ENCODE results near the gene RIMS1. TPM values are rescaled to one million over a fixed set of nuclear protein-coding genes. Genes with fewer than 3 reads are reported as not detected.

RIMS1 gene
- total and polyA plus RNA-seq, 4 experiments from 2014 or later: not detected

DNA sequence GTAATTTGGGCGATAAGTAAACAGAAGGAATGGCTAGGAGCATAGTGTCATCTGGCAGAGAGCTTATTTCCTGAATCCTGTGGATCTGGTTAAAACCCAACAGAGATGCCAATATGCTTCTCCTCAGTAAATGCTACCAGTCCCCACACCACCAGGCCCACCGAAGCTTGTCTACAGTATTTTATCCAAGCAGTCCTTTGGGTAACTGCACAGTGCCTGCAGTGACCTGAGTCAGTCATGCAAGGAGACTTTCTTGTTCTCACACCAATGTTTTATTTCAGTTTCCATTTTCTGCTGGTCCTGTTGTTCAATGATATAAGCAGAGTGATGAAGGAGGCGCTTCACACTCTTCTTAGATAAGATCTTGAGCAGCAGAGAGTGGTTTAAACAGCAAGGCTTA, 326.3 kb downstream of the RIMS1 start:
- Histone ChIP-seq H3K4me3 (ENCODE audit: low read length in 2 of 2) (no peak overlapping the region), H3K27me3 (ENCODE audit: insufficient read depth, low read length) (no peaks in the 10 kb centered on the region), H3K36me3 (ENCODE audit: insufficient read depth, low read length) (no peaks in the 10 kb centered on the region), H3K4me1 (ENCODE audit: insufficient read depth, low read length) (no peaks in the 10 kb centered on the region), H3K27ac (ENCODE audit: low read depth, low read length) (no peak overlapping the region), H3K9me3 (ENCODE audit: control insufficient read depth in 1 of 2, low read length in 2 of 2) (no peaks in the 10 kb centered on the region)
- Mint-ChIP-seq H3K27me3 (no peaks in the 10 kb centered on the region), H3K4me1 (no peaks in the 10 kb centered on the region), H3K9me3 (peaks cover 0 to 2% (median 0%) of the 10 kb centered on the region in 8 donors), H3K4me3 (no peak overlapping the region), H3K36me3 (no peaks in the 10 kb centered on the region), H3K27ac (no peak overlapping the region)
- intact Hi-C loops (cut with micrococcal nuclease): no loop called here
- DNase-seq: no peak
- ChIA-PET CTCF (ENCODE audit: partially characterized antibody) (no interaction called here), POLR2A (ENCODE audit: partially characterized antibody) (no interaction called here)

DNA sequence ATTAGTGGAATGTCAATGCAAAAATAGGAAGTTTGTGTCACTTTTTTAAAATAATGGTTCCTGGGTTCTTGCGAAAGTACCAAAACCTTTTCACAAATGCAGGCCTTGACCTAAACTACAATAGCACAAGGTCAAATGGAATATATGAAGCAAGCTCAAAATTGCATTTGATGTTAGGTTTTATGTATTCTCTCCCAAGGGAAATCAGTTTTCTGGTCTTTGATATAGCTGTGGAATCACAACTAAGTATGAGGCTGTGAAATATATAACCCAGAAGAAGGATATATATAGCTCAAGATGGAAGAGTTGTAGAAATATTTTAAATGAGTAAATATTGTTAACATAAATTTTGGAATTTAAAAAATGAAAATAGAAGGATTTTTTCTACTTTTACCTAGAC, 327.3 kb downstream of the RIMS1 start:
- H3K4me3 Mint-ChIP-seq: no peak overlapping the region
- DNase-seq: no peak

DNA sequence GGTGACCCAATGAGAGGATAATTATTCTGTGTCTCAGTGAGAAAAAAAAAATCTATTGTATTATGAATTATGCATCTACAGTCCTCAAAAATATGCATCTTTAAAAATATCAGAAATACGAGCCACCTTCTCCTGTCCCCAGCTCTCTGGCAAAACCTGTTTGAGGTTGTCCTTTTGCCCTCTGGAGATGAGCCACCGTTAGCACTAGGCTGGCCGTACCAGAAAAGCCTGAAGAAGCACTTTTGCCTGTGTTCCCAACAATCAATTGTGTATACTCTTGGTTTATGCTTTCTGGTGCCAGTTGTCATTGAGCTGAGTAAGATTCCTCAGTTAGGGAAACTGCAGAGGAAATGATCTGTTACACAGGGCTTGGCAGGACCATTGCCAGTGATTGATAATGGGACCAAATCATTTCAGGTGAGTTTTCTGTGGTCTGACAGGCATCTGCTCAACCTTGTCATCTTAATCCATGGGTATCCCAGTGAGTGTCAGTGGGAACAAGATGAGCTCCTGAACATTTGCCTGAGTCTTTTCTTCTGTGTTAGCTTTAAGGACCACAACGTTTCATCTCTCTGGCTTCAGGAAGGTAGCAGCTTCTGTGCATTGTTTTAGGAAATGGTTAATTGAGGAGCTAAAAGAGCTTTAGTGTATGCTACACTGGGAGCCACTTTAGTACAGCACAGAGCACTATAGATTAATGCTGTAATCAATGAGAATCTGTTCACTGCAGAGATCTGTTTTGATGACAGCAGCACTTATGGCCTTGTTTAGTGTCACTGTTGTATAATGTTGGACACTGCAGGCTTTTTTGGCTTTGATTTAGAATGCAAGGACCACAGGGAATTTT, 330.1 kb downstream of the RIMS1 start:
- no peaks in the 10 kb centered on the region for H3K27me3 ChIP-seq (ENCODE audit: insufficient read depth, low read length)
- H3K36me3 ChIP-seq (ENCODE audit: insufficient read depth, low read length): no peaks in the 10 kb centered on the region
- Mint-ChIP-seq H3K9me3 (no peaks in the 10 kb centered on the region), H3K27me3 (no peaks in the 10 kb centered on the region), H3K36me3 (no peaks in the 10 kb centered on the region), H3K4me3 (no peak overlapping the region), H3K4me1 (no peaks in the 10 kb centered on the region), H3K27ac (no peak overlapping the region)
- H3K4me1 ChIP-seq (ENCODE audit: insufficient read depth, low read length): no peaks in the 10 kb centered on the region
- no peak overlapping the region for H3K27ac ChIP-seq (ENCODE audit: low read depth, low read length)
- intact Hi-C loops (cut with micrococcal nuclease): no loop called here
- POLR2A ChIA-PET (ENCODE audit: partially characterized antibody): no interaction called here
- H3K9me3 ChIP-seq (ENCODE audit: control insufficient read depth in 1 of 2, low read length in 2 of 2): no peaks in the 10 kb centered on the region
- no peak for DNase-seq
- CTCF ChIA-PET (ENCODE audit: partially characterized antibody): no interaction called here
- H3K4me3 ChIP-seq (ENCODE audit: low read length in 2 of 2): no peak overlapping the region

More for the DNA sequence above, 327.3 kb downstream of the RIMS1 start:
- Mint-ChIP-seq H3K27me3 (no peaks in the 10 kb centered on the region), H3K4me1 (no peaks in the 10 kb centered on the region), H3K27ac (no peak overlapping the region), H3K9me3 (peaks cover 0 to 2% (median 0%) of the 10 kb centered on the region in 8 donors), H3K36me3 (no peaks in the 10 kb centered on the region)
- H3K27me3 ChIP-seq (ENCODE audit: insufficient read depth, low read length): no peaks in the 10 kb centered on the region
- no peaks in the 10 kb centered on the region for H3K36me3 ChIP-seq (ENCODE audit: insufficient read depth, low read length)
- no peaks in the 10 kb centered on the region for H3K9me3 ChIP-seq (ENCODE audit: control insufficient read depth in 1 of 2, low read length in 2 of 2)
- no peak overlapping the region for H3K27ac ChIP-seq (ENCODE audit: low read depth, low read length)
- no peak overlapping the region for H3K4me3 ChIP-seq (ENCODE audit: low read length in 2 of 2)
- ChIA-PET CTCF (ENCODE audit: partially characterized antibody) (no interaction called here), POLR2A (ENCODE audit: partially characterized antibody) (no interaction called here)
- H3K4me1 ChIP-seq (ENCODE audit: insufficient read depth, low read length): no peaks in the 10 kb centered on the region
- intact Hi-C loops (cut with micrococcal nuclease): no loop called here

DNA sequence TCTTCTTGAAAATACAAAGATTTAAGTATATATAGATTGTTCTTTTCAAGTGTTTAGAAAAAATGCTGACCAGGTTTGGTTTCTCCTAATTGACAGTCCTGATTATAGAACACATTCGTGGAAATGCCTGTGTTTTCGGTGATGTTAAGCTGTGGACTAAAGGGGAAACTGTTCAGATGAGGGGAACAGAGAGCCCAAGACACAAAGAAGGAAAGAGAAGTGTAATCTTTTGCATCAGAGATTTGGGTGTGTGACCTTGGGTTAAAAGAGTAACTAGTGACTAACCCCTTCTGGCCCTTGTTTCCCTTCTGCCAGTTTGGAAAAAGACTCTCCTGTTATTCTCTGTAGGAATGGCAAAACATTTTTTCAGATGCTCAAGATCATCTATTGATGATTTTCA, 331.3 kb downstream of the RIMS1 start:
- Histone ChIP-seq H3K4me3 (ENCODE audit: low read length in 2 of 2) (no peak overlapping the region), H3K9me3 (ENCODE audit: control insufficient read depth in 1 of 2, low read length in 2 of 2) (no peaks in the 10 kb centered on the region), H3K27me3 (ENCODE audit: insufficient read depth, low read length) (no peaks in the 10 kb centered on the region), H3K36me3 (ENCODE audit: insufficient read depth, low read length) (no peaks in the 10 kb centered on the region), H3K27ac (ENCODE audit: low read depth, low read length) (no peak overlapping the region), H3K4me1 (ENCODE audit: insufficient read depth, low read length) (no peaks in the 10 kb centered on the region)
- intact Hi-C loops (cut with micrococcal nuclease): no loop called here
- Mint-ChIP-seq H3K4me1 (no peaks in the 10 kb centered on the region), H3K27me3 (no peaks in the 10 kb centered on the region), H3K27ac (no peak overlapping the region), H3K36me3 (no peaks in the 10 kb centered on the region), H3K4me3 (no peak overlapping the region), H3K9me3 (no peaks in the 10 kb centered on the region)
- no peak for DNase-seq
- CTCF ChIA-PET (ENCODE audit: partially characterized antibody): no interaction called here
- POLR2A ChIA-PET (ENCODE audit: partially characterized antibody): no interaction called here

DNA sequence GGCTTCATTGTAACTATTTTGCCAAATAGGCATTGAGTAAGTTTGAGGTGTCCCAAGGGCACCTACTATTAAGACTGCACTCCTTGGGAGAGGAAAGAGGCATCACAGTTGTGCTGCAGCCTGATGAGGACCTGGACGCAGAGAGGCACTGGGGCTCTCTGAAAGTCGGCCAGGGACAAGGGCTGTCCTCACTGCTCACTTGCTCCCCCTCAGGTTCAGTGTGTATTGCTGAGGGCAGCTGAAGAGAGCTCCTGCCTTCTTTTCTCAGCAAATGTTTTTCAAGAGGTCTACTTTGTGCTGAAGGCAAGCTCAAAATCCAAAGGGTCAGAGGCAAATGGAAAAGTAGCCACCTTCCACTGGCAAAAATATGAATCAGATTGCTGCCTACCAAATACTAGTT, 331.8 kb downstream of the RIMS1 start:
- peaks cover 0 to 2% of the 10 kb centered on the region in 2 donors for H3K27me3 Mint-ChIP-seq
- H3K4me1 Mint-ChIP-seq: no peaks in the 10 kb centered on the region

DNA sequence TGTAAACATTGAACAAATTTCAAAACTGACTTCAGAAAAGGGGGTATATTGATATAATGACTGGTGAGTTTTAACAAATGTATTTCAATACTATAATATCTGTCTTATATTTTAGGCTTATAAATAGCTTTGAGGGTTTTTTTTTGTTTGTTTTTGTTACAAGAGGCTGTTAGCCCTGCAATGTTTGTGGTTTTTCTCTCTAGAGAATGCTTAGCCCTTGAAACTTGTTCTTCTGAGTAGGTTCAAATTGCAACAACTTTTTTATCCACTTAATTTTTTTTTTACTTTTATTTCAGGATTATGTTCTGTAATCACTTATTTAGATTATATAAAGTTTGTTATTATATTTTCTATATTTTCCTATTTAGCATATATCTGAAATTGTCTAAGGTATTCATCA, 333.2 kb downstream of the RIMS1 start:
- H3K27me3 Mint-ChIP-seq: peaks cover 0 to 2% of the 10 kb centered on the region in 2 donors
- Histone ChIP-seq H3K27ac (ENCODE audit: low read depth, low read length) (no peak overlapping the region), H3K4me1 (ENCODE audit: insufficient read depth, low read length) (no peaks in the 10 kb centered on the region), H3K36me3 (ENCODE audit: insufficient read depth, low read length) (no peaks in the 10 kb centered on the region), H3K27me3 (ENCODE audit: insufficient read depth, low read length) (no peaks in the 10 kb centered on the region), H3K9me3 (ENCODE audit: control insufficient read depth in 1 of 2, low read length in 2 of 2) (no peaks in the 10 kb centered on the region), H3K4me3 (ENCODE audit: low read length in 2 of 2) (no peak overlapping the region)
- no peaks in the 10 kb centered on the region for H3K9me3 Mint-ChIP-seq
- H3K36me3 Mint-ChIP-seq: no peaks in the 10 kb centered on the region
- ChIA-PET CTCF (ENCODE audit: partially characterized antibody) (no interaction called here), POLR2A (ENCODE audit: partially characterized antibody) (no interaction called here)
- H3K4me3 Mint-ChIP-seq: no peak overlapping the region
- no peak for DNase-seq
- intact Hi-C loops (cut with micrococcal nuclease): no loop called here
- no peaks in the 10 kb centered on the region for H3K4me1 Mint-ChIP-seq
- no peak overlapping the region for H3K27ac Mint-ChIP-seq

More for the DNA sequence above, 331.8 kb downstream of the RIMS1 start:
- no peak for DNase-seq
- Histone ChIP-seq H3K27ac (ENCODE audit: low read depth, low read length) (no peak overlapping the region), H3K27me3 (ENCODE audit: insufficient read depth, low read length) (no peaks in the 10 kb centered on the region), H3K4me1 (ENCODE audit: insufficient read depth, low read length) (no peaks in the 10 kb centered on the region), H3K36me3 (ENCODE audit: insufficient read depth, low read length) (no peaks in the 10 kb centered on the region), H3K9me3 (ENCODE audit: control insufficient read depth in 1 of 2, low read length in 2 of 2) (no peaks in the 10 kb centered on the region), H3K4me3 (ENCODE audit: low read length in 2 of 2) (no peak overlapping the region)
- intact Hi-C loops (cut with micrococcal nuclease): no loop called here
- Mint-ChIP-seq H3K36me3 (no peaks in the 10 kb centered on the region), H3K4me3 (no peak overlapping the region), H3K9me3 (no peaks in the 10 kb centered on the region), H3K27ac (no peak overlapping the region)
- CTCF ChIA-PET (ENCODE audit: partially characterized antibody): no interaction called here
- POLR2A ChIA-PET (ENCODE audit: partially characterized antibody): no interaction called here

DNA sequence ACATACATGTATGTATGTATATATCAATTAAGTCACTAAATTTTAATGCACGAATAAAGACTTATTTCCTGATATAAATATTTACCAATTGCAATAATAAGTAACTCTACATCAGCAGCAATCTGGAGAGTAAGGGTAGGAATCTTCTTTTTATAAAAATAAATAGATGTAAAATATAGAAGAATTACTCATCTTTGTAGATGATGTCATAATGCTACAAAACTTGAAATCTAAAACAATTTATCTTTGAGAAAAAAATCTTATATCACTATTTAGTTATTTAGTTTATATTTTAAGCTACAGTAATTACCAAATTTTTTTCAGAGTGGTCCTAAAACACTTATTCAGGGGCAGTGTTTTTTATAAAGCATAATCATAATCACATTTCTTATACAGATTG, 351.7 kb downstream of the RIMS1 start:
- ChIA-PET POLR2A (ENCODE audit: partially characterized antibody) (no interaction called here), CTCF (ENCODE audit: partially characterized antibody) (no interaction called here)
- DNase-seq: no peak
- H3K4me3 Mint-ChIP-seq: no peak overlapping the region
- Histone ChIP-seq H3K27ac (ENCODE audit: low read depth, low read length) (no peak overlapping the region), H3K27me3 (ENCODE audit: insufficient read depth, low read length) (no peaks in the 10 kb centered on the region), H3K36me3 (ENCODE audit: insufficient read depth, low read length) (no peaks in the 10 kb centered on the region), H3K4me3 (ENCODE audit: low read length in 2 of 2) (no peak overlapping the region), H3K9me3 (ENCODE audit: control insufficient read depth in 1 of 2, low read length in 2 of 2) (no peaks in the 10 kb centered on the region), H3K4me1 (ENCODE audit: insufficient read depth, low read length) (no peaks in the 10 kb centered on the region)
- peaks cover 0 to 2% (median 0%) of the 10 kb centered on the region in 8 donors for H3K9me3 Mint-ChIP-seq
- intact Hi-C loops (cut with micrococcal nuclease): no loop called here
- no peak overlapping the region for H3K27ac Mint-ChIP-seq
- no peaks in the 10 kb centered on the region for H3K36me3 Mint-ChIP-seq
- no peaks in the 10 kb centered on the region for H3K27me3 Mint-ChIP-seq
- H3K4me1 Mint-ChIP-seq: no peaks in the 10 kb centered on the region

Data from CD4-positive, alpha-beta memory T cell (primary cell).